ENCODE data around the gene FGF8.

FGF8 gene, protein sequence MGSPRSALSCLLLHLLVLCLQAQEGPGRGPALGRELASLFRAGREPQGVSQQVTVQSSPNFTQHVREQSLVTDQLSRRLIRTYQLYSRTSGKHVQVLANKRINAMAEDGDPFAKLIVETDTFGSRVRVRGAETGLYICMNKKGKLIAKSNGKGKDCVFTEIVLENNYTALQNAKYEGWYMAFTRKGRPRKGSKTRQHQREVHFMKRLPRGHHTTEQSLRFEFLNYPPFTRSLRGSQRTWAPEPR

DNA sequence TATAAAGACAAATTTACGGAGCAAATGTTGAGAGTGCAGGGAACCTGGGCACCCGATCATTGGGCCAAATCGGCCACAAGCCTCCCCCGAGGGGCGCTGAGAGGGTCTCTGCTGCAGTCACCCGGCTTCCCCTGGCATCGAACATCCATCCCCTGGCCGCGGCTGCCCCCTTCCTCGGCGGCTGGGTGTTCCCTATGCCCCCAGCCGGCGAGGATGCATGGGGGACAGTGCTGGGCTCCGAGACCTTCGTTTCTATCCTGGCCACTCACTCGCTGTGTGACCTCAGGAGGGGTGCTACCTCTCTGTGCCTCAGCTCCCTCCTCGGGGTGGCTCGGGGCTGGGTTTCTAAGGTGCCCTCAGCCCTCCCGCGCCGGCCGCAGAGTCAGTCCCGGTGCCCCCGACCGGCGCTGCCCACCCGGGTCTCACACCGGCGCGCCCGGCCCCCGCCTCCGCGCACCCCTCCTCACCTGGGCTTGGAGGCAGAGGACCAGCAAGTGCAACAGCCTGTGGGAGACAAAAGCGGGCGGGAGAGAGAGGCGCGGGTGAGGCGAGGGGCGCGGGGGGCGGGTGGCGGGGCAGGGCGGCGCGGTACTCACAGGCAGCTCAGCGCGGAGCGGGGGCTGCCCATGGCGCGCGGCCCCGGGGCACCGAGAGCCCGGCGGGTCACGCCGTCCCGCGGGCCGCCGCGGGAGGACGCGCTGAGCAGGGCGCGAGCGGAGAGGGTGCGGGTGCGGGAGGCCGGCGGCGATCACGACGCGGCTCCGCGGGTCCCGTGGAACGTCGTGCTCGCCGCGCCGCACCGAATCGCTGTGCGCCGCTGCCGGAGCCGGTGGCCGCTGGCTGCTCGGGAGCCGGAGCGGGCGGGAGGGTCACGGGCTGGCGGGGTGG lies at the start of gene FGF8:
FGF8 (minus strand) TSS at position 842 of the 888 bp plus-strand sequence; CDS start at position 628, 214 bp downstream.
- TF ChIP-seq, protein P1, sequence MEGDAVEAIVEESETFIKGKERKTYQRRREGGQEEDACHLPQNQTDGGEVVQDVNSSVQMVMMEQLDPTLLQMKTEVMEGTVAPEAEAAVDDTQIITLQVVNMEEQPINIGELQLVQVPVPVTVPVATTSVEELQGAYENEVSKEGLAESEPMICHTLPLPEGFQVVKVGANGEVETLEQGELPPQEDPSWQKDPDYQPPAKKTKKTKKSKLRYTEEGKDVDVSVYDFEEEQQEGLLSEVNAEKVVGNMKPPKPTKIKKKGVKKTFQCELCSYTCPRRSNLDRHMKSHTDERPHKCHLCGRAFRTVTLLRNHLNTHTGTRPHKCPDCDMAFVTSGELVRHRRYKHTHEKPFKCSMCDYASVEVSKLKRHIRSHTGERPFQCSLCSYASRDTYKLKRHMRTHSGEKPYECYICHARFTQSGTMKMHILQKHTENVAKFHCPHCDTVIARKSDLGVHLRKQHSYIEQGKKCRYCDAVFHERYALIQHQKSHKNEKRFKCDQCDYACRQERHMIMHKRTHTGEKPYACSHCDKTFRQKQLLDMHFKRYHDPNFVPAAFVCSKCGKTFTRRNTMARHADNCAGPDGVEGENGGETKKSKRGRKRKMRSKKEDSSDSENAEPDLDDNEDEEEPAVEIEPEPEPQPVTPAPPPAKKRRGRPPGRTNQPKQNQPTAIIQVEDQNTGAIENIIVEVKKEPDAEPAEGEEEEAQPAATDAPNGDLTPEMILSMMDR (IDR thresholded peaks at IDR 0.05; ENCODE audit: insufficient read depth, missing control alignments): no peak
- FAIRE-seq (no peak), DNase-seq (ENCODE audit: insufficient read length, low spot score) (no peak)

DNA sequence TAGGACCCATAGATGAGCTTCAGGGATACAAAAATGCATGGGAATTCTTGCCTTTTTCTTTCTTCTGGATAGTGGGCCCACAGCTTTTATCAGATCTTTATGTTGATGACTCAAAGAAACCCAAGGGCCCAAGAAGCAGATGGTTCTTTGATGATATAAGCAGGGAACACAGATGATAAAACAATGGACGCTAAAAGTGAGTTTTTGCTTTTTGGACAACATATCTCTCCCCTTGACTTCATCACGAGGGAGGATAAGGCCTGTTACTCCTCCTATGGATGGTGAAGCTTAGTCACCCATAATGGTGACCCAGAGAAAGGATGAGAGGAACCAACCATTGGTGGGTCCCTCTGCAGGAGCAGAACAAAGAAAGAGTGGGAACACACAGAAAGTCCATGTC lies 48.8 kb upstream of the FGF8 start:
- no peak for FAIRE-seq
- no peak for DNase-seq (ENCODE audit: insufficient read length, low spot score)
- TF ChIP-seq, protein P1 (IDR thresholded peaks at IDR 0.05; ENCODE audit: insufficient read depth, missing control alignments): no peak

DNA sequence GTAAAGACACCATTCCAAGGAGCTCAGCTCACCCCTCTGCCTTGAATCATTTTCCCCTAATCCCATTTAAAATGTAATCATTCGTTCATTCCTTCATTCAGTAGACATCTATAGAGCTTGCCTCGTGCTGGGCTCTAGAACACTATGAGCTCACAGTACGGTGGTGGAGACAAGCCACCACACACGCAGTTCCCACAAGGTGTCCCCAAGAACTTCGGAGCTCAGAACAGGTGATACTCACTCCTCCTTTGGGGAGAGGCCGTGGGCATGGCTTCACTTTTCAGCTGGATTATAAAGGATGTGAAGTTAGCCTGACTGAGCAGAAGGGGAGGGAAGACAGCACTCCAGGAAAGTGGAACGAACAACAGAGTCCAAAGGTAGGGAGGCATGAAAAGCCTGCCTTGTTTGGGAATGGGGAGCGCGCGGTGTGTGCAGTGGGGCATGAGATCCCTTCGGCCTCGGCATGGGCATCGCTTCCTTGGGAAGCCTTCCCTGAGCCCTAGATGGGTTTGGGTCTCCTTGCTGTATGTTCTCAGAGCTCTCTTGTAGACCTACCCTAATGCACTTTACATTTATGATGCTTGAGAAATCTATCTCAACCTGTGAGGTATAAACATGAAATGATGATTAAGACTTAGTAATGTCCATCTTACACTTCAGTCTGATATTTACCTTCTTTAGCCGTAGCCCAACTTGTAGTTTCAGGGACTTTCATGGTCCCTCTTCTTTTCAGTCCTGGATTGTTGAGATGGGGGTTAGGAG lies 43.1 kb upstream of the FGF8 start:
- TF ChIP-seq, protein P1 (IDR thresholded peaks at IDR 0.05; ENCODE audit: insufficient read depth, missing control alignments): no peak
- FAIRE-seq: no peak
- DNase-seq (ENCODE audit: insufficient read length, low spot score): no peak

DNA sequence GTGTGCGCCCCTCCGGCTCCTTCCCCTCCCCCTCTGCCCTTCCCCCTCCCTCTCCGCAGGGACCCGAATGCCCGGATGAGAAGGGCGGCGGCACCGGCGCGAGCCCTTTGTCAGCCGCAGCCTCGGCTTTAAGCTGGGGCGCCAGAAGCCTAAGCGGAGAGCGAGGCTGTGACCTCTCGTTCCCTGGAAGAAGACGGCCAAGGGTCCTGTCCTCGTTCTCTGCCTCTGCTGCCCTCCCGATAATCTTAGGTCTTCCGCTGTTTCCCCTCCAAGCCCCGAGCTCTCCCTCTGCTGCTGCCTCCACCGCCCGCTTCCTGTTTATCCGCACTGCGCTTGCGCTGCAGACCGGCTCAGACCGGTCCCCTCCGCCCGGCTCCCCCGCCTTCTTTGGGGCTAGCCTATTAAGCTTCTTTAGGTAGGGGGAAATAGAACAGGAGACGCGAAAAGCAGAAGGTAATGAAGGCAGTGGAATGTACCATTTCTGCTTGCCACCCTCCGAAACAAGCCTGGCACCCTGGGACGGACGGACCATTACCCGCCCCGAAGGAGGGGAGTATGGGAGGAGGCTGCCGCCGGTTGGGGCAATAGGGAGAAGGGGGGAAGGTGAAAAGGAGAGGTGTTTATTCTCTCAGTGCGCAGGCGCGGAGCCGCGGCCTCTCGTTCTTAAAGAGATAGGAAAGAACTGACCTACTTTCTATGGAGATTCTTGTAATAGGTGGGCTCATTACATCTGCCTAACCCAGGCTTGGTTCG lies 42.4 kb upstream of the FGF8 start, which contains the start of gene OGA:
OGA (minus strand) TSS at position 326 of the 753 bp plus-strand sequence. CDS start 422 bp downstream, outside the sequence.
- TF ChIP-seq, protein P1 (IDR thresholded peaks at IDR 0.05; ENCODE audit: insufficient read depth, missing control alignments): no peak
- peak; percentile 25 for FAIRE-seq
- peak; percentile 61 for DNase-seq (ENCODE audit: insufficient read length, low spot score)

DNA sequence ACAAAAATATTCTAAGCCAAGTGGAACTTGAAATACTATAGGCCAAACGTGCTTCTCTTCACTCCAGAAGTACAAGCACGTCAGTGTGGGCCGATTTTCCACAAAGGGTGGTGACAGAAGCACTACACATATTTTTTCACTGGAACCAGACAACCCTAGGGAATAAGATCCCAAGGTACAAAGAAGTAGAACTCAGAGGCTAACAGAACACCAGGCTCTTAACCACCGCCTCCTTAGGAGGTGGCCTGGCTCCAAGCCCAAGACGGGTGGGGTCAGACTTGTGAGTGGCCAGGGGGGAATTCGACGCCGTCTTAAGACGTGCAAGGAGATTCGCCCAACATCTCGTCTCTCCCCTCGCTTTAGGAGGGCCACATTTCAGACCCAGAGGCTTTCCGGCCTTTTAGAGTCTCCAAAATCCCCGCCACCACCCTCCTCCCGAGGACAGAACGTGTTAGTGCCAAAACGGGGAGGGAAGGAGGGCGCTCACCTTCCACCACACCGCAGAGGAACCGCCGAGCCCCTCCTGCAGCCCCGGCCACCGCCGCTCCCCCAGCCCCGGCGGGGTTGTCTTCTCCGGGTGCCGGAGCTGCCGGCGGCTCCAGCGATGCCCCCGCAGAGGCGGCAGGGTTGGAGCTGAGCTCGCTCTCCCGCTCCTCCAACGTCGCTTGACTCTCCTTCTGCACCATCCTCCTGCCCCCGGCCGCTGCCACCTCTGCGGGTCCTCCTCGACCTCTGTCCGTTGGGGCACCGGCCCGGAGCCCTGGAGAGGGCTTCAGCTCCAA lies 41.6 kb upstream of the FGF8 start:
- DNase-seq (ENCODE audit: insufficient read length, low spot score): no peak
- FAIRE-seq: no peak
- TF ChIP-seq, protein P1 (IDR thresholded peaks at IDR 0.05; ENCODE audit: insufficient read depth, missing control alignments): no peak

DNA sequence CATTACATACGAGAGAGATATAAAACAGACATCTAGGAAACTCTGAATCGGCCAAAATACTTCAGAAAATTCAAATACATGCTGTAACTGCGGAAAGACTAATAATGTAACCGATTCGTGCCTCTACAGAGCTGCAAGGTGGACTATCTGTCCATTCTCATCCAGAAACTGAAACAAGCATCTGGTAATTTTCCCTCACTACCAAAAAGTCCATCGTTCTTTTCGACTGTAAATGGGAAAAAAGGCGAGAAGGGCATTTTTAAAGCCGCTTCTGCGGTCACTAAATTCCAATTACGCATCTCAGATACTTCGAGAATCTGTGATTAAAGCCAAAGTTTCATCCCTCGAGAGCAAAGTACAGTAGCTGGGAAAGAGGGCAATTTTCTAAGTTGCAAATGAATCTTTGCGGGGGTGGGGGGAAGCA lies 41.0 kb upstream of the FGF8 start:
- TF ChIP-seq, protein P1 (IDR thresholded peaks at IDR 0.05; ENCODE audit: insufficient read depth, missing control alignments): no peak
- FAIRE-seq (no peak), DNase-seq (ENCODE audit: insufficient read length, low spot score) (no peak)

All from D721Med (cell line).